ENCODE results near the gene CHD6.

Gene CHD6

GRCh38 chr20:41387444-41387851, 230.7 kb downstream of the CHD6 start:
- DNase-seq, result no peak

- DNase-seq, result no peak
Measured at GRCh38 chr20:41386502-41387427, 231.4 kb downstream of the CHD6 start.

- no peak for DNase-seq
Measured at GRCh38 chr20:41382791-41383305, 235.3 kb downstream of the CHD6 start.

- no peak for DNase-seq
Measured at GRCh38 chr20:41380551-41381193, 237.5 kb downstream of the CHD6 start.

GRCh38 chr20:41379551-41379950, 238.6 kb downstream of the CHD6 start:
- no peak for DNase-seq

GRCh38 chr20:41377275-41377674, 240.9 kb downstream of the CHD6 start:
- DNase-seq, result no peak

- DNase-seq, result no peak
Measured at GRCh38 chr20:41376349-41376748, 241.8 kb downstream of the CHD6 start.

- DNase-seq, result no peak
Measured at GRCh38 chr20:41375846-41376245, 242.3 kb downstream of the CHD6 start.

- no peak for DNase-seq
Measured at GRCh38 chr20:41373931-41374920, 244.0 kb downstream of the CHD6 start.

GRCh38 chr20:41373251-41373783, 244.9 kb downstream of the CHD6 start:
- DNase-seq, result no peak

- DNase-seq, result no peak
Measured at GRCh38 chr20:41371371-41371770, 246.8 kb downstream of the CHD6 start.

- no peak for DNase-seq
Measured at GRCh38 chr20:41370176-41370575, 248.0 kb downstream of the CHD6 start.

- DNase-seq, result no peak
Measured at GRCh38 chr20:41369673-41370072, 248.5 kb downstream of the CHD6 start.

GRCh38 chr20:41367956-41368355, 250.2 kb downstream of the CHD6 start:
- DNase-seq, result no peak

GRCh38 chr20:41367393-41367695, 250.8 kb downstream of the CHD6 start:
- DNase-seq, result no peak

- DNase-seq, result no peak
Measured at GRCh38 chr20:41366546-41367392, 251.4 kb downstream of the CHD6 start, which contains the start of gene EMILIN3. Gene EMILIN3 (minus strand): TSS chr20:41366818. CDS start chr20:41366634, 184 bp downstream.

- no peak for DNase-seq
Measured at GRCh38 chr20:41365777-41366545, 252.2 kb downstream of the CHD6 start.

GRCh38 chr20:41364967-41365765, 253.0 kb downstream of the CHD6 start:
- no peak for DNase-seq

GRCh38 chr20:41364236-41364855, 253.8 kb downstream of the CHD6 start:
- no peak for DNase-seq

All from activated CD4-positive, alpha-beta T cell treated with anti-CD3 and anti-CD28 coated beads for 1 hour (primary cell).